Adrenal gland (tissue), 12 donors: ENCODE data around the gene FAM131A. TPM values are rescaled to one million over a fixed set of nuclear protein-coding genes. Genes with fewer than 3 reads are reported as not detected.

Experiments
- DNase-seq, 7 donors: peaks; one replicate each; pipeline ENCODE4 v3.0.0-alpha.2; 2019 to 2020
- H3K27ac ChIP-seq, 5 donors: fragments of 200-600 bp; sonication (generic) in 4 of 5; 1 replicate in 3 of 5; 2 replicates in 2 of 5; pipeline versions ENCODE4 v1.5.1 to v1.8.0; 2016 to 2020; ENCODE audit warnings: mild to moderate bottlenecking in 1 of 5
- H3K27me3 ChIP-seq: fragments of 200-600 bp; 2 replicates; pipeline ENCODE4 v1.8.0; 2021
- H3K36me3 ChIP-seq, 2 donors: fragments of 200-600 bp; replicated peaks in 1 of 2; 1 replicate in 1 of 2; 2 replicates in 1 of 2; pipeline versions ENCODE4 v1.5.1 to v1.8.0; 2018 to 2022
- H3K4me1 ChIP-seq, 2 donors: fragments of 200-600 bp; replicated peaks in 1 of 2; 1 replicate in 1 of 2; 2 replicates in 1 of 2; pipeline versions ENCODE4 v1.5.1 to v1.8.0; 2018 to 2021
- H3K4me3 ChIP-seq, 4 donors: fragments of 200-600 bp; sonication (generic) in 3 of 4; one replicate each; pipeline ENCODE4 v1.5.1; 2016 to 2018
- H3K9me3 ChIP-seq, 3 donors: fragments of 200-600 bp; sonication (generic) in 1 of 3; replicated peaks in 1 of 3; 1 replicate in 2 of 3; 2 replicates in 1 of 3; pipeline versions ENCODE4 v1.5.1 to v1.8.0; 2016 to 2021
- POLR2A ChIP-seq, 2 donors: fragments of 450-650 bp; IDR thresholded peaks; one replicate each; pipeline ENCODE4 v1.6.1; 2017; ENCODE audit warnings: antibody characterized with exemption in 2 of 2, mild to moderate bottlenecking in 2 of 2, moderate library complexity in 1 of 2
- WGBS, 4 donors: extraction: QIAGEN DNeasy Blood & Tissue Kit in 2 of 4; methylation state at CpG; one replicate each; pipeline versions ENCODE4 v1.1.5 to v1.1.7; 2013 to 2017; 5-methylcytosine and 5-hydroxymethylcytosine counted together
- intact Hi-C, 2 donors: fragments of 100-400 bp; cut with DNase I; formaldehyde crosslinking; loops; one replicate each; pipeline versions ENCODE4 v1.14.1 to v1.15.0; 2022 to 2023
- polyA plus RNA-seq, 3 donors: library from polyadenylated mRNA; stranded (reverse); fragments of 200-250 nt in 2 of 3; fragments of 350-450 nt in 1 of 3; fragmentation: Illumina TruSeq in 1 of 3; extraction: RNeasy Lipid Tissue Mini Kit (QIAGEN cat#74804) in 1 of 3; gene quantifications; one replicate each; pipeline ENCODE4 v1.2.3, GENCODE V29; 2013 to 2014
- total RNA-seq, 9 donors: library from RNA; depleted of rRNA in 4 of 9; stranded (reverse); fragments of >200 nt in 4 of 9; fragments of 120-200 nt in 1 of 9; fragmentation: NEBNext Ultra II Directional in 1 of 9; extraction: Animal tissue kit (Norgen Biotek cat#: 25700) in 1 of 9; gene quantifications; one replicate each; pipeline versions ENCODE4 v1.1.0 to v1.2.4, GENCODE V29; 2013 to 2023
- TF ChIP-seq, protein P1 (sequence below), 6 experiments: fragments of 450-650 bp in 4 of 6; fragments of 200-600 bp in 2 of 6; sonication (generic) in 1 of 6; IDR thresholded peaks; 1 replicate in 5 of 6; 2 replicates in 1 of 6; pipeline versions ENCODE4 v1.5.1 to v1.8.0; 2016 to 2021; ENCODE audit warnings: antibody characterized with exemption in 6 of 6, mild to moderate bottlenecking in 2 of 6, moderate library complexity in 1 of 6
- donor health status: healthy with polysubstance abuse.
- donor health status: Bipolar disorder and iron deficiency.
- donor health status: DM: yes; HTN: yes; CAD: no.
- donor health status: DM: no; HTN: no; CAD: no.
- donor health status: DM: no; HTN: no; CAD: no.
- donor health status: DM: yes; HTN: yes; CAD: no.

FAM131A gene
- total and polyA plus RNA-seq, 12 donors, result 13.3 to 43.0 (median 33.7) TPM

GRCh38 chr3:184298759-184299487 is 38.5 kb upstream of the FAM131A start, which contains the start of gene PSMD2:
TSS of gene PSMD2 (plus strand) at chr3:184299241. CDS start at chr3:184299267, 26 bp downstream.
- H3K27me3 ChIP-seq, result no peaks in the 10 kb centered on the region
- TF ChIP-seq, protein P1, sequence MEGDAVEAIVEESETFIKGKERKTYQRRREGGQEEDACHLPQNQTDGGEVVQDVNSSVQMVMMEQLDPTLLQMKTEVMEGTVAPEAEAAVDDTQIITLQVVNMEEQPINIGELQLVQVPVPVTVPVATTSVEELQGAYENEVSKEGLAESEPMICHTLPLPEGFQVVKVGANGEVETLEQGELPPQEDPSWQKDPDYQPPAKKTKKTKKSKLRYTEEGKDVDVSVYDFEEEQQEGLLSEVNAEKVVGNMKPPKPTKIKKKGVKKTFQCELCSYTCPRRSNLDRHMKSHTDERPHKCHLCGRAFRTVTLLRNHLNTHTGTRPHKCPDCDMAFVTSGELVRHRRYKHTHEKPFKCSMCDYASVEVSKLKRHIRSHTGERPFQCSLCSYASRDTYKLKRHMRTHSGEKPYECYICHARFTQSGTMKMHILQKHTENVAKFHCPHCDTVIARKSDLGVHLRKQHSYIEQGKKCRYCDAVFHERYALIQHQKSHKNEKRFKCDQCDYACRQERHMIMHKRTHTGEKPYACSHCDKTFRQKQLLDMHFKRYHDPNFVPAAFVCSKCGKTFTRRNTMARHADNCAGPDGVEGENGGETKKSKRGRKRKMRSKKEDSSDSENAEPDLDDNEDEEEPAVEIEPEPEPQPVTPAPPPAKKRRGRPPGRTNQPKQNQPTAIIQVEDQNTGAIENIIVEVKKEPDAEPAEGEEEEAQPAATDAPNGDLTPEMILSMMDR (IDR thresholded peaks at IDR 0.05), result peak in 1 of 6 experiments; percentile 29
- TF ChIP-seq POLR2A (IDR thresholded peaks at IDR 0.05), result peak; percentile 77 to 91
- peaks cover 0 to 38% of the 10 kb centered on the region in 2 donors for H3K36me3 ChIP-seq
- peak within 1 kb of the TSS; percentile 66 to 90 (median 83) for H3K27ac ChIP-seq
- peaks cover 4 to 12% of the 10 kb centered on the region in 2 donors for H3K4me1 ChIP-seq
- peak; percentile 98 to 99 (median 99) for DNase-seq
- intact Hi-C loops, result no loop called here
- 0 to 1% (median 0%) methylated on average over 16 to 78 of the region's 78 CpGs for WGBS, 4 donors
- no peaks in the 10 kb centered on the region for H3K9me3 ChIP-seq
- peak within 1 kb of the TSS in 3 of 4 donors; percentile 77 to 89 (median 79) for H3K4me3 ChIP-seq

DNA sequence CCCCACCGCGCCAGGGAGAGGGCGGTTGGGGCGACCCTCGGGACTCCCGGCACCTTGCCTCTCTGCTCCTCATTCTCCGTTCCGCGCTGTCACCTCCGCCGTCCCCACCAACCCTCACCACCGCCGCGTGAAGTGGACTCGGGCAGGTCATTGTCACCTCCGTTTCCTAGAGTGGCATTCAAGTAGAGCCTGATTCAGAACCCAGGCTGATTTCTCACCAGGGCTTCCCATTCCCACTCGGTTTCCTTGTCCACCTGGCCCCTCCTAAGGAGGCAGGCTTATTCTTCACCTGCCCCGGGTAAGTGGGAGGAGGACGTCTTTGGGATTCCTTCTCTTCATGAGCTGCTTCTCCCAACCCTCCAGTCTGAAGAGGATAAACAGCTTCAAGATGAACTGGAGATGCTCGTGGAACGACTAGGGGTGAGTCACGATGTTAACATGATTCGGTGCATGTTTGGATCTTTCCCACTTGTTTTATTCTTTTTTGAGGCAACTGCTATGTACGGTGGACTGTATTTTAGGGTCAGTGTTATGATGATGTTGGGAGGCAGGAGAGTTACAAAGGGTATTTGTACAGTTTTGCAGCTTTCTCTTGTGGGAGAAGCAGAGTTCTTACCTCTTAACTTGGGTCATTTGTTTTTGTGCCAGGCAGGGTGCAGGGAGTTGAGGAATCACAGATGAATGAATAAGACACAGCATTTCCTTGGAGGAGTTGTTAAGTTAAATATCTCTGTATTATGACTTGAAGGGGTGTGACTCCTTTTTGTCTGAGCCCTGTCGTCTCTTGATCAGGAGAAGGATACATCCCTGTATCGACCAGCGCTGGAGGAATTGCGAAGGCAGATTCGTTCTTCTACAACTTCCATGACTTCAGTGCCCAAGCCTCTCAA is 37.7 kb upstream of the FAM131A start:
- peaks cover 4 to 12% of the 10 kb centered on the region in 2 donors for H3K4me1 ChIP-seq
- peak overlapping the region in 3 of 4 donors; percentile 77 to 89 (median 79) for H3K4me3 ChIP-seq
- H3K27ac ChIP-seq, result peak overlapping the region; percentile 15 to 85 (median 63)
- peaks cover 0 to 46% of the 10 kb centered on the region in 2 donors for H3K36me3 ChIP-seq
- peak in 2 of 7 donors; percentile 29 to 45 for DNase-seq
- intact Hi-C loops, result no loop called here
- WGBS, 4 donors, result 14 to 31% (median 16%) methylated on average over 16 to 29 of the region's 29 CpGs
- H3K27me3 ChIP-seq, result no peaks in the 10 kb centered on the region
- H3K9me3 ChIP-seq, result no peaks in the 10 kb centered on the region
- no peak for TF ChIP-seq POLR2A (IDR thresholded peaks at IDR 0.05)
- TF ChIP-seq, protein P1 (IDR thresholded peaks at IDR 0.05), result peak in 1 of 6 experiments; percentile 18

DNA sequence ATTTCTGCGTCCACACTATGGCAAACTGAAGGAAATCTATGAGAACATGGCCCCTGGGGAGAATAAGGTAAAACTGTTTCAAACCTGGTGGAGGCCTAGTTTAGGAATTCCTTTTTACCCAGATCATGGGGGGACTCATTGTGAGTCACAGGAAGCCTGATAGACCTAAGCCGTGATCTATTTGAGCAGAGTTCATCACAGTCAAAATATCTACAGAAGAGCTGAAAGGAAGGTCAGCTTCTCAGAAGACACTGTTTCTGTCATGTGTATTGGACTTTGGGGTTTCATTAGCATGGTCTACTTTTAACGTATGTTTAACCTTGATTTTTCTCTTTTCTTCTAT is 37.1 kb upstream of the FAM131A start:
- no peak for DNase-seq
- H3K9me3 ChIP-seq, result no peaks in the 10 kb centered on the region
- TF ChIP-seq, protein P1 (IDR thresholded peaks at IDR 0.05), result no peak
- no peak for TF ChIP-seq POLR2A (IDR thresholded peaks at IDR 0.05)
- H3K27me3 ChIP-seq, result no peaks in the 10 kb centered on the region
- peak overlapping the region in 3 of 5 donors; percentile 15 to 85 (median 63) for H3K27ac ChIP-seq
- H3K36me3 ChIP-seq, result peaks cover 0 to 52% of the 10 kb centered on the region in 2 donors
- WGBS, 4 donors, result 58 to 65% (median 61%) methylated on average over 3 of the region's 3 CpGs
- H3K4me3 ChIP-seq, result no peak overlapping the region
- peaks cover 4 to 12% of the 10 kb centered on the region in 2 donors for H3K4me1 ChIP-seq
- intact Hi-C loops, result no loop called here

DNA sequence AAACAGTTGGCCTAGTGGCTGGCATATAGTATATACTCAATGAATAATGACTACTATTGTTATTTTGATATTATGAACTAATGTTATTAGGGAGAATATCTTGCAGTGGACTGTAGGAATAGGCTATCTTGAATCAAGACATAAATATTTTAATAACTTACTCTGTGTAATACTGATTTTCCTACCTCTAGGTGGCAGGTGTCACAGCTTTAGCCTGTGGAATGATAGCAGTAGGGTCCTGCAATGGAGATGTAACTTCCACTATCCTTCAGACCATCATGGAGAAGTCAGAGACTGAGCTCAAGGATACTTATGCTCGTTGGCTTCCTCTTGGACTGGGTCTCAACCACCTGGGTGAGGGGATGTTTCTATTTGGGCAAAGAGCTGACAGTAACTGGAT is 31.8 kb upstream of the FAM131A start:
- Histone ChIP-seq H3K27me3 (no peaks in the 10 kb centered on the region), H3K9me3 (no peaks in the 10 kb centered on the region), H3K27ac (no peak overlapping the region), H3K36me3 (peaks cover 0 to 84% of the 10 kb centered on the region in 2 donors), H3K4me1 (peaks cover 0 to 1% of the 10 kb centered on the region in 2 donors), H3K4me3 (no peak overlapping the region)
- TF ChIP-seq POLR2A (IDR thresholded peaks at IDR 0.05), result no peak
- TF ChIP-seq, protein P1 (IDR thresholded peaks at IDR 0.05), result peak in 5 of 6 experiments; percentile 15 to 32 (median 29)
- WGBS, 4 donors, result 38 to 62% (median 45%) methylated on average over 1 of the region's 1 CpG
- intact Hi-C loops, result loop anchor here in 1 of 2 donors (5.0 kb wide), 1 partner anchor 37 kb away; no protein-coding TSS in a partner anchor
- no peak for DNase-seq
